Measurements from ENCODE around the gene SHC3.

DNA sequence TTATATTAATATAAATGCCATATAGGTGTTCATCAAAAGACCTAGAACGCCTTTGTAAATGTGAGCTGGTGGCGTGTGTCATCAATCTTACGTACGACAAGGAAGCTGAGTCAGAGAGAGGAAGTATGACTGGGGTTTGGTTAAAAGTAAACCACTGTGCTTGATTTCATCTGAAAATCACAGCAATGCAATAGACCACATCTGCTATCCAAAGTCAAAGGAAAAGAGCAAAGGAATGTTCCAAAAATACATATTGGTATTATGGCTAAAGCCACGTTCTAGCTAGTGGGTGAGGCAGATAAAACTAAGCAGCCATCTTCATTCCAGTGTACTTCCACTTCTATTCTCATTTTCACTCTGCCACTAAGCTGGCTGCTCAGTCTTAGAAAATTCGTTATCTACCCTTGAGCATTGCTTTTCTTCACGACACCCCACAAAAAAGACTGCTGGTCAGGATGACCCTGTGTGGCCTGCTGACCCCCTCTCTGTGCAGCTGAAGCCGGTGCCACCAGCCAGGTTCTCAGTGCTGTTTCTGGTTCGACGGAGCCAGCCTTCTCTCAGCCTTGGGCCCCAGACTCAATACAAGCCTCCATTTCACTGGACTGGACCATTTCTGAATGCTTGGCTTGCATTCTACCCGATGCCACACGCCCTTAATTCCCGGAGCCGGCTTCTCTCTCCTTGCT is 23.8 kb downstream of the SHC3 start:
- TF ChIP-seq BHLHE40 (IDR thresholded peaks at IDR 0.05; ENCODE audit: borderline replicate concordance) (no peak), SUZ12 (IDR thresholded peaks at IDR 0.05) (no peak), FOXM1 (IDR thresholded peaks at IDR 0.05; ENCODE audit: borderline replicate concordance) (no peak)
